Neural cell (in vitro differentiated cells): ENCODE results near the gene MINDY4. TPM values are rescaled to one million over a fixed set of nuclear protein-coding genes. Genes with fewer than 3 reads are reported as not detected.

Experiments used
- H2AFZ ChIP-seq: fragments of 200-600, 300-800 bp; sonication (generic), shearing (Covaris generic); 2 replicates; pipeline ENCODE4 v1.6.0; 2014; ENCODE audit warnings: low read depth, mild to moderate bottlenecking, antibody characterized with exemption, low read length, moderate library complexity
- H3F3A ChIP-seq: fragments of 200-600 bp; shearing (Covaris generic); 2 replicates; pipeline ENCODE4 v1.6.1; 2016; ENCODE audit warnings: mild to moderate bottlenecking, moderate library complexity, mixed read lengths, antibody characterized with exemption, low read length; ENCODE audit not compliant: insufficient read depth, poor library complexity, severe bottlenecking
- H3K27ac ChIP-seq: fragments of 200-600, 300-800 bp; sonication (generic), shearing (Covaris generic); 2 replicates; pipeline ENCODE4 v1.5.1; 2014; ENCODE audit warnings: mild to moderate bottlenecking, low read length, moderate library complexity
- H3K27me3 ChIP-seq: fragments of 300-800, 200-600 bp; sonication (generic), shearing (Covaris generic); 2 replicates; pipeline ENCODE4 v1.6.0; 2014; ENCODE audit warnings: mild to moderate bottlenecking, low read depth, low read length, moderate library complexity; ENCODE audit not compliant: insufficient read depth
- H3K36me3 ChIP-seq: fragments of 300-800, 200-600 bp; sonication (generic), shearing (Covaris generic); 2 replicates; pipeline ENCODE4 v1.5.1; 2014; ENCODE audit warnings: mild to moderate bottlenecking, antibody characterized with exemption, low read length, moderate library complexity; ENCODE audit not compliant: insufficient read depth
- H3K4me2 ChIP-seq: fragments of 300-800, 200-600 bp; sonication (generic), shearing (Covaris generic); 2 replicates; pipeline ENCODE4 v1.6.0; 2014; ENCODE audit warnings: mild to moderate bottlenecking, low read length
- H3K4me3 ChIP-seq: fragments of 300-800, 200-600 bp; sonication (generic), shearing (Covaris generic); 2 replicates; pipeline ENCODE4 v1.5.1; 2014; ENCODE audit warnings: mild to moderate bottlenecking, low read length, moderate library complexity
- H3K79me2 ChIP-seq: fragments of 200-600 bp; shearing (Covaris generic); replicated peaks from 2 replicates; pipeline ENCODE4 v1.6.0; 2014; ENCODE audit warnings: mild to moderate bottlenecking, low read length, moderate library complexity; ENCODE audit not compliant: insufficient read depth
- H3K9ac ChIP-seq: fragments of 300-800, 200-600 bp; sonication (generic), shearing (Covaris generic); 2 replicates; pipeline ENCODE4 v1.6.1; 2016; ENCODE audit warnings: mild to moderate bottlenecking, low read length, mixed read lengths
- H3K9me2 ChIP-seq: fragments of 200-600 bp; shearing (Covaris generic); 2 replicates; pipeline ENCODE4 v1.6.1; 2016; ENCODE audit warnings: mild to moderate bottlenecking, low read length, mixed read lengths; ENCODE audit not compliant: insufficient read depth
- H3K9me3 ChIP-seq: fragments of 200-600, 300-800 bp; sonication (generic), shearing (Covaris generic); 2 replicates; pipeline ENCODE4 v1.6.1; 2016; ENCODE audit warnings: mild to moderate bottlenecking, mixed run types, low read length, moderate library complexity, mixed read lengths
- H4K20me1 ChIP-seq: fragments of 200-600 bp; shearing (Covaris generic); 2 replicates; pipeline ENCODE4 v1.6.1; 2016; ENCODE audit warnings: mild to moderate bottlenecking, mixed run types; ENCODE audit not compliant: insufficient read depth
- EP300 ChIP-seq: fragments of 450-650 bp; conservative IDR thresholded peaks from 2 replicates; pipeline ENCODE4 v1.6.1; 2014; ENCODE audit warnings: antibody characterized with exemption, mild to moderate bottlenecking, moderate library complexity; ENCODE audit not compliant: poor library complexity, severe bottlenecking
- EZH2 ChIP-seq: fragments of 200-600, 300-800 bp; shearing (Covaris generic), sonication (generic); IDR thresholded peaks from 2 replicates; pipeline ENCODE4 v1.6.1; 2014; ENCODE audit warnings: antibody characterized with exemption, low read length, borderline replicate concordance, mild to moderate bottlenecking; ENCODE audit not compliant: insufficient read depth, poor library complexity, severe bottlenecking
- MXI1 ChIP-seq: fragments of 450-650 bp; conservative IDR thresholded peaks from 2 replicates; pipeline ENCODE4 v1.6.1; 2014; ENCODE audit warnings: antibody characterized with exemption, mild to moderate bottlenecking; ENCODE audit not compliant: poor library complexity, severe bottlenecking
- POLR2AphosphoS5 ChIP-seq: IDR thresholded peaks from 2 replicates; pipeline ENCODE4 v1.6.1; 2012
- RAD21 ChIP-seq: fragments of 450-650 bp; conservative IDR thresholded peaks from 2 replicates; pipeline ENCODE4 v1.6.1; 2014; ENCODE audit warnings: antibody characterized with exemption, mild to moderate bottlenecking, moderate library complexity
- REST ChIP-seq: IDR thresholded peaks from 2 replicates; pipeline ENCODE4 v1.6.1; 2012; ENCODE audit warnings: borderline replicate concordance
- SMC3 ChIP-seq: fragments of 450-650 bp; conservative IDR thresholded peaks from 2 replicates; pipeline ENCODE4 v1.6.1; 2014; ENCODE audit warnings: antibody characterized with exemption, mild to moderate bottlenecking, moderate library complexity; ENCODE audit not compliant: poor library complexity
- TAF1 ChIP-seq: IDR thresholded peaks from 2 replicates; pipeline ENCODE4 v1.6.1; 2012; ENCODE audit warnings: low read depth
- polyA plus RNA-seq: library from polyadenylated mRNA; depleted of rRNA; stranded (reverse); fragments of >200 nt; gene quantifications from 2 replicates; pipeline ENCODE4 v1.2.3, GENCODE V29; 2014
- TF ChIP-seq, protein P1 (sequence below): fragments of 450-650 bp; IDR thresholded peaks from 2 replicates; pipeline ENCODE4 v1.5.1; 2014; ENCODE audit warnings: antibody characterized with exemption, mild to moderate bottlenecking, moderate library complexity; ENCODE audit not compliant: poor library complexity, severe bottlenecking

MINDY4 gene
- polyA plus RNA-seq, 1 donor from 2014 or later = 1.0 TPM

DNA sequence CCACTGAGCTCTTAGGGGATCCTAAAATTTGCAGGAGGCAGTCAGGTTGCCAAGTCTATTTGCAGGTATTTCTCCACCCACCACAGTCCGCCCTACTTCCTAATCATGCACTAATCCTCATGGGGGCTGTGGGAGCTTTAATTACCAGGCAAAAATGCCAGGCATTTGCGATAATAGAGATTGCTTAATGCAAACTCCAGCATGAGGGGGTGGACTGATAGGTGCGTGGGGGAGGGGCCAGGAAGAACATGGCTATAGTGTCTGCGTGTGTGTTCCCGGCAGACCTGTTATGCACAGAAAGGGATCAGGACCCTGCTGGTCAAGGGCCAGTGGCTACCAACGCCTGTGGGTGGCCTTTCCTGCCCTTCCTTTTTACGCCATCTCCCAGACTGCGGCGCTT lies 124.8 kb downstream of the MINDY4 start:
- TF ChIP-seq RAD21 (no peak), EP300 (no peak), MXI1 (no peak), EZH2 (no peak), TAF1 (no peak), REST (no peak), POLR2AphosphoS5 (no peak), SMC3 (no peak)
- TF ChIP-seq, protein P1, sequence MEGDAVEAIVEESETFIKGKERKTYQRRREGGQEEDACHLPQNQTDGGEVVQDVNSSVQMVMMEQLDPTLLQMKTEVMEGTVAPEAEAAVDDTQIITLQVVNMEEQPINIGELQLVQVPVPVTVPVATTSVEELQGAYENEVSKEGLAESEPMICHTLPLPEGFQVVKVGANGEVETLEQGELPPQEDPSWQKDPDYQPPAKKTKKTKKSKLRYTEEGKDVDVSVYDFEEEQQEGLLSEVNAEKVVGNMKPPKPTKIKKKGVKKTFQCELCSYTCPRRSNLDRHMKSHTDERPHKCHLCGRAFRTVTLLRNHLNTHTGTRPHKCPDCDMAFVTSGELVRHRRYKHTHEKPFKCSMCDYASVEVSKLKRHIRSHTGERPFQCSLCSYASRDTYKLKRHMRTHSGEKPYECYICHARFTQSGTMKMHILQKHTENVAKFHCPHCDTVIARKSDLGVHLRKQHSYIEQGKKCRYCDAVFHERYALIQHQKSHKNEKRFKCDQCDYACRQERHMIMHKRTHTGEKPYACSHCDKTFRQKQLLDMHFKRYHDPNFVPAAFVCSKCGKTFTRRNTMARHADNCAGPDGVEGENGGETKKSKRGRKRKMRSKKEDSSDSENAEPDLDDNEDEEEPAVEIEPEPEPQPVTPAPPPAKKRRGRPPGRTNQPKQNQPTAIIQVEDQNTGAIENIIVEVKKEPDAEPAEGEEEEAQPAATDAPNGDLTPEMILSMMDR = no peak

GRCh38 chr7:30896783-30897637 lies 125.8 kb downstream of the MINDY4 start:
- no peaks in the 10 kb centered on the region for H3K27me3 ChIP-seq
- H3K4me3 ChIP-seq = no peak overlapping the region
- no peak overlapping the region for H2AFZ ChIP-seq
- H4K20me1 ChIP-seq = no peaks in the 10 kb centered on the region
- H3K27ac ChIP-seq = no peak overlapping the region
- H3K9ac ChIP-seq = no peak overlapping the region
- H3K4me2 ChIP-seq = no peak overlapping the region
- TF ChIP-seq EP300 (no peak), POLR2AphosphoS5 (no peak)
- TF ChIP-seq, protein P1 = no peak
- no peaks in the 10 kb centered on the region for H3K9me3 ChIP-seq
- H3K36me3 ChIP-seq = no peaks in the 10 kb centered on the region
- no peaks in the 10 kb centered on the region for H3F3A ChIP-seq
- no peaks in the 10 kb centered on the region for H3K9me2 ChIP-seq
- H3K79me2 ChIP-seq = no peaks in the 10 kb centered on the region

More for the DNA sequence above, 124.8 kb downstream of the MINDY4 start:
- Histone ChIP-seq H4K20me1 (no peaks in the 10 kb centered on the region), H3K4me3 (no peak overlapping the region), H3K36me3 (no peaks in the 10 kb centered on the region), H3F3A (no peaks in the 10 kb centered on the region), H3K9me2 (no peaks in the 10 kb centered on the region), H3K27ac (no peak overlapping the region), H3K9ac (no peak overlapping the region), H3K9me3 (no peaks in the 10 kb centered on the region), H3K79me2 (no peaks in the 10 kb centered on the region), H2AFZ (no peak overlapping the region), H3K27me3 (no peaks in the 10 kb centered on the region), H3K4me2 (no peak overlapping the region)
